ENCODE results near the gene TSSC4.

Gene TSSC4

DNA sequence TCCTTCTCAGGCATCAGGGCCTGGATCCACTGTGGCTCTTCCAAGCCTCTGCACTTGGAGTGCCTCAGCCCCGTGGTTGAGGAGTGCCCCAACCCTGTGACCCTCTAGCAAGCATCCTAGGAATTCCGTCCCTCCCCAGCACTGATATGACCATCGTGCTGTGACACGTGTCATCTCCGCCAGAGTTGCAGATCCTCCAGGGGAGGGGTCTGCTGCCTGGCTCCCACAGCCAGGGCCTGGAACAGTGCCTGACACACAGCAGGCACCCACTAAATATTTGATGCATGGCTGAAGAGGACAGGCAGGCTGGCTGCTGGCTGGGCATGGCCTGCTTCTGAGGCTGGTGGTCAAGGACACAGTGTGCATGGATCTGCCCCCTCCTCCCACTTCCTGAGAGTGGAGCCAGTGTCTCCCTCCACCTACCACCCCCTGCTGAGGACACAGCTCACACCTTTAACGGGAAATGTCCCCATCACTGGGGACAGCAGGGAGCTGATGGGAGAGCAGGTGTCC is 25.2 kb upstream of the TSSC4 start:
- Histone ChIP-seq H3K4me1 (ENCODE audit: control insufficient read depth, low read length) (peaks cover 16% of the 10 kb centered on the region), H3K9me2 (replicated peaks; ENCODE audit: control insufficient read depth, low read length) (no peaks in the 10 kb centered on the region), H3K4me3 (ENCODE audit: low read length) (no peak overlapping the region), H3K4me2 (ENCODE audit: low read length) (no peak overlapping the region), H4K20me1 (ENCODE audit: control insufficient read depth, insufficient read depth, low read depth, low read length) (peaks cover 19% of the 10 kb centered on the region), H3K79me2 (ENCODE audit: control insufficient read depth, low read length) (peaks cover 33% of the 10 kb centered on the region), H3K9me3 (ENCODE audit: control insufficient read depth, insufficient read depth, low read length) (no peaks in the 10 kb centered on the region), H3K27me3 (ENCODE audit: control insufficient read depth, low read length) (no peaks in the 10 kb centered on the region), H3F3A (ENCODE audit: control insufficient read depth, insufficient read depth) (no peaks in the 10 kb centered on the region), H3K36me3 (ENCODE audit: control insufficient read depth, low read length) (peaks cover 25% of the 10 kb centered on the region), H3K27ac (ENCODE audit: low read depth, low read length) (no peak overlapping the region)
- TF ChIP-seq, protein P1, sequence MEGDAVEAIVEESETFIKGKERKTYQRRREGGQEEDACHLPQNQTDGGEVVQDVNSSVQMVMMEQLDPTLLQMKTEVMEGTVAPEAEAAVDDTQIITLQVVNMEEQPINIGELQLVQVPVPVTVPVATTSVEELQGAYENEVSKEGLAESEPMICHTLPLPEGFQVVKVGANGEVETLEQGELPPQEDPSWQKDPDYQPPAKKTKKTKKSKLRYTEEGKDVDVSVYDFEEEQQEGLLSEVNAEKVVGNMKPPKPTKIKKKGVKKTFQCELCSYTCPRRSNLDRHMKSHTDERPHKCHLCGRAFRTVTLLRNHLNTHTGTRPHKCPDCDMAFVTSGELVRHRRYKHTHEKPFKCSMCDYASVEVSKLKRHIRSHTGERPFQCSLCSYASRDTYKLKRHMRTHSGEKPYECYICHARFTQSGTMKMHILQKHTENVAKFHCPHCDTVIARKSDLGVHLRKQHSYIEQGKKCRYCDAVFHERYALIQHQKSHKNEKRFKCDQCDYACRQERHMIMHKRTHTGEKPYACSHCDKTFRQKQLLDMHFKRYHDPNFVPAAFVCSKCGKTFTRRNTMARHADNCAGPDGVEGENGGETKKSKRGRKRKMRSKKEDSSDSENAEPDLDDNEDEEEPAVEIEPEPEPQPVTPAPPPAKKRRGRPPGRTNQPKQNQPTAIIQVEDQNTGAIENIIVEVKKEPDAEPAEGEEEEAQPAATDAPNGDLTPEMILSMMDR (IDR thresholded peaks at IDR 0.05; ENCODE audit: low read depth, low read length, poor library complexity, severe bottlenecking): no peak
- no peak for TF ChIP-seq EZH2phosphoT487 (IDR thresholded peaks at IDR 0.05; ENCODE audit: borderline replicate concordance, low read length)

DNA sequence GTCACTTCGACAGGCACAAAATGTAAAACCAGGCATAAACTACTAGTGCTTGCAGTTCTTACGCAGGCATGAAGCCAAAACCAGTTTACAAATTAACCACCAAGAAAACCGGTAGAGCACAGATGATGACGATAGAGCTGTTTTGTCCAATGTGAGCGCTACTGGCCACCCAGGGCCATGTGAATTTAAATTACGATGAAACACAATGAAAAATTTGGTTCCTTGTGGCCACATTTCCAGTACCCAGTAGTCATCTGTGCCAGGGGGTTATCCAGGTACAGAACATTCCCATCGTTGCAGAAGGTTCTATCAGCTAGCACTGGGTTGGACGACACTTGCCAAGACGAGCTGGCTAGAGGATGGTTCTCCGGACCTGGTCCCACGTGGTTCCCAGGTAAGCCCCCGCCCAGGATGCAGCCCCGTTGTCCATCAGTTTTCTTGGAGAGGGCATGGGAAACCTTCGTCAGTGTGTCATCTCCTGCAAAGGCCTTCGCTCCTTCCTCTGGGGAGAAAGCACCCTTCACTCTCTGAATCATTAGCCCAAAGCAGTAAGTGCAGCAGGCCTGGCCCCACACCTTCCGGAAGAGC is 24.5 kb upstream of the TSSC4 start:
- Histone ChIP-seq H3K36me3 (ENCODE audit: control insufficient read depth, low read length) (peaks cover 32% of the 10 kb centered on the region), H3F3A (ENCODE audit: control insufficient read depth, insufficient read depth) (no peaks in the 10 kb centered on the region), H3K4me2 (ENCODE audit: low read length) (no peak overlapping the region), H3K4me1 (ENCODE audit: control insufficient read depth, low read length) (peaks cover 22% of the 10 kb centered on the region), H3K27me3 (ENCODE audit: control insufficient read depth, low read length) (no peaks in the 10 kb centered on the region), H3K27ac (ENCODE audit: low read depth, low read length) (no peak overlapping the region), H3K9me3 (ENCODE audit: control insufficient read depth, insufficient read depth, low read length) (no peaks in the 10 kb centered on the region), H3K9me2 (replicated peaks; ENCODE audit: control insufficient read depth, low read length) (no peaks in the 10 kb centered on the region), H3K79me2 (ENCODE audit: control insufficient read depth, low read length) (peaks cover 40% of the 10 kb centered on the region), H3K4me3 (ENCODE audit: low read length) (no peak overlapping the region), H4K20me1 (ENCODE audit: control insufficient read depth, insufficient read depth, low read depth, low read length) (peaks cover 22% of the 10 kb centered on the region)
- TF ChIP-seq EZH2phosphoT487 (IDR thresholded peaks at IDR 0.05; ENCODE audit: borderline replicate concordance, low read length): no peak
- TF ChIP-seq, protein P1 (IDR thresholded peaks at IDR 0.05; ENCODE audit: low read depth, low read length, poor library complexity, severe bottlenecking): no peak

DNA sequence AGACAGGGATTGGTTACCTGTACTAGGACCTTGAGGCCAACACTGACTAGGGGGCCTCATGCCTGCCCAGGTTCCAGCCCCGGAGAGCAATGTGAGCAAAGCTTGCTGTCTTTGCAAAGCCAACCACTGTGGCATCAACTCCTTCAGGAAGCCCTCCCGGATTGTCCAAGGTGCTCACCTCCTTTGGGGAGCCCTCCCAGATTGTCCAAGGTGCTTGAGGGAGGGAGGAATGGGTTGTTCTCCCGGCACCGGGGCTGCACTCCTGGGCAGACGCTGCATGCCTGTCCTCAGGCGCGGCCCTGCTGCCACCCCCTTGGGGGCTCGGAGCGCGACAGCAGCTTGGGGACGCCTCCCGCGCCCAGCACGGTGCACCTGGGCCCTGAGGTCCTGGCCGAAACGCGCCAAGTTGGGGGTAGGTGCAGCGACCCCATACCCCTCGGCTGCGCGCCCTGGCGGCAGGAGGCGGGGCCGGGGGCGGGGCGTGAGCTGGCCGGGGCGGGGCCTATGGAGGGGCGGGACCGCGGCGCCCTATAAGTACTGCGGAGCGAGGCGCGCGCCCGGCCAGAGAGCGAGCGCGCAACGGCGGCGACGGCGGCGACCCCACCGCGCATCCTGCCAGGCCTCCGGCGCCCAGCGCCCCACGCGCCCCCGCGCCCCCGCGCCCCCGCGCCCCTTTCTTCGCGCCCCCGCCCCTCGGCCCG is 23.6 kb upstream of the TSSC4 start, which contains the start of gene CD81:
Gene CD81 (plus strand): TSS at position 560 of the 701 bp plus-strand sequence. CDS start 240 bp downstream, outside the sequence.
- Histone ChIP-seq H3K79me2 (ENCODE audit: control insufficient read depth, low read length) (peaks cover 48% of the 10 kb centered on the region), H3F3A (ENCODE audit: control insufficient read depth, insufficient read depth) (peaks cover 4% of the 10 kb centered on the region; the same call in 1 of the 2 replicates), H4K20me1 (ENCODE audit: control insufficient read depth, insufficient read depth, low read depth, low read length) (peaks cover 30% of the 10 kb centered on the region), H3K27me3 (ENCODE audit: control insufficient read depth, low read length) (no peaks in the 10 kb centered on the region), H3K4me1 (ENCODE audit: control insufficient read depth, low read length) (peaks cover 31% of the 10 kb centered on the region), H3K4me3 (ENCODE audit: low read length) (peak within 1 kb of the TSS; percentile 86), H3K36me3 (ENCODE audit: control insufficient read depth, low read length) (peaks cover 40% of the 10 kb centered on the region), H3K4me2 (ENCODE audit: low read length) (peak within 1 kb of the TSS; percentile 86), H3K9me2 (replicated peaks; ENCODE audit: control insufficient read depth, low read length) (no peaks in the 10 kb centered on the region), H3K27ac (ENCODE audit: low read depth, low read length) (peak within 1 kb of the TSS; percentile 69), H3K9me3 (ENCODE audit: control insufficient read depth, insufficient read depth, low read length) (no peaks in the 10 kb centered on the region)
- TF ChIP-seq, protein P1 (IDR thresholded peaks at IDR 0.05; ENCODE audit: low read depth, low read length, poor library complexity, severe bottlenecking): no peak
- TF ChIP-seq EZH2phosphoT487 (IDR thresholded peaks at IDR 0.05; ENCODE audit: borderline replicate concordance, low read length): no peak

Measured in DOHH2 (cell line).